Coronary artery (tissue), 2 donors: ENCODE results near the gene DAZ1.
"Not testable (repeated sequence)": the region's sequence is repeated elsewhere in the genome, so short reads cannot be mapped to it uniquely, and the experiment has no call there.

ENCODE experiments used
- DNase-seq: peaks from one replicate; pipeline ENCODE4 v3.0.0-alpha.2; 2017; ENCODE audit warnings: low spot score
- H3K27ac ChIP-seq, 2 donors: fragments of 200-600 bp; sonication (generic); one replicate each; pipeline ENCODE4 v1.5.1; 2016 to 2019
- H3K4me3 ChIP-seq: fragments of 200-600 bp; sonication (generic); 2 replicates; pipeline ENCODE4 v1.5.1; 2016; ENCODE audit warnings: mild to moderate bottlenecking, moderate library complexity

Gene DAZ1

DNA sequence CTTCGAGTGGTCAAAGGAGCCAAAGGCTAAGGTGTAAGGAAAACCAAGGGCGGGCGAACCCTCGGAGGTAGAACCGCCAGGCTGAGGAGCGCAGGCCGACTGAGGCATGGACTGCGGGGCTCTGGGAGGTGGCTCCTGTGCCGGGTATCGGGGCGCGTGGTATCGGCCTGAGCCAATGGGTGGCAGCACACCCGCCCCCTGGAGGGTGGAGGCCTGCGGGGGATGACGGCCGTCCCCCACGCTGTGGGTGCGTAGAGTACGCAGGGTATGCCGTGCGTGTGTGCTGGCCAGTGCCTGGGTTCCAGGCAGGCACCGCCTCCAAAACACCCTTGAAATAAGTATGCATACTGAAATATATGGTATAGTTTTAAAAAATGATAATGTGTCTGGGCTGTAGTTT, at the start of gene DAZ1:
TSS of gene DAZ1 (minus strand) at position 101 of the 400 bp plus-strand sequence. CDS start 208 bp downstream, outside the sequence.
- not testable (repeated sequence) for H3K4me3 ChIP-seq, DNase-seq

DNA sequence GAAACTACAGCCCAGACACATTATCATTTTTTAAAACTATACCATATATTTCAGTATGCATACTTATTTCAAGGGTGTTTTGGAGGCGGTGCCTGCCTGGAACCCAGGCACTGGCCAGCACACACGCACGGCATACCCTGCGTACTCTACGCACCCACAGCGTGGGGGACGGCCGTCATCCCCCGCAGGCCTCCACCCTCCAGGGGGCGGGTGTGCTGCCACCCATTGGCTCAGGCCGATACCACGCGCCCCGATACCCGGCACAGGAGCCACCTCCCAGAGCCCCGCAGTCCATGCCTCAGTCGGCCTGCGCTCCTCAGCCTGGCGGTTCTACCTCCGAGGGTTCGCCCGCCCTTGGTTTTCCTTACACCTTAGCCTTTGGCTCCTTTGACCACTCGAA, 20.4 kb upstream of the DAZ1 start, which contains the start of gene DAZ2:
TSS of gene DAZ2 (plus strand) at position 301 of the 400 bp plus-strand sequence. CDS start 208 bp downstream, outside the sequence.
- H3K4me3 ChIP-seq, DNase-seq, H3K27ac ChIP-seq: not testable (repeated sequence)

More for the DNA sequence above, at the start of gene DAZ1:
- H3K27ac ChIP-seq: not testable (repeated sequence)

GRCh38 chrY:23210681-23211080, 11.9 kb upstream of the DAZ1 start:
- not testable (repeated sequence) for H3K27ac ChIP-seq, DNase-seq, H3K4me3 ChIP-seq

GRCh38 chrY:23209802-23210495, 11.1 kb upstream of the DAZ1 start:
- not testable (repeated sequence) for DNase-seq, H3K27ac ChIP-seq, H3K4me3 ChIP-seq

- H3K4me3 ChIP-seq, DNase-seq: not testable (repeated sequence)
Measured at GRCh38 chrY:23207455-23207854, 8.6 kb upstream of the DAZ1 start.

More at GRCh38 chrY:23207455-23207854, 8.6 kb upstream of the DAZ1 start:
- not testable (repeated sequence) for H3K27ac ChIP-seq
